ENCODE measurements around the gene GJD4.

GJD4 gene

GRCh38 chr10:35605191-35605590 lies at the start of gene GJD4:
TSS of gene GJD4 (plus strand) at chr10:35605341. CDS start at chr10:35605568, 227 bp downstream.
- DNase-seq = no peak

GRCh38 chr10:35555962-35556930 lies 48.9 kb upstream of the GJD4 start:
- DNase-seq = no peak

GRCh38 chr10:35558276-35558675 lies 46.9 kb upstream of the GJD4 start:
- DNase-seq = no peak

- DNase-seq = no peak
Observed at GRCh38 chr10:35559416-35559815, 45.7 kb upstream of the GJD4 start.

- no peak for DNase-seq
Observed at GRCh38 chr10:35561715-35562114, 43.4 kb upstream of the GJD4 start.

GRCh38 chr10:35562427-35562826 lies 42.7 kb upstream of the GJD4 start:
- DNase-seq = no peak

- DNase-seq = no peak
Observed at GRCh38 chr10:35563261-35563891, 41.8 kb upstream of the GJD4 start.

GRCh38 chr10:35564341-35564968 lies 40.7 kb upstream of the GJD4 start:
- DNase-seq = no peak

- no peak for DNase-seq
Observed at GRCh38 chr10:35565602-35566081, 39.5 kb upstream of the GJD4 start.

- DNase-seq = no peak
Observed at GRCh38 chr10:35567951-35568350, 37.2 kb upstream of the GJD4 start.

GRCh38 chr10:35568483-35569015 lies 36.6 kb upstream of the GJD4 start:
- no peak for DNase-seq

GRCh38 chr10:35569111-35569707 lies 35.9 kb upstream of the GJD4 start:
- DNase-seq = no peak

GRCh38 chr10:35569836-35570235 lies 35.3 kb upstream of the GJD4 start:
- DNase-seq = no peak

- DNase-seq = no peak
Observed at GRCh38 chr10:35570397-35570796, 34.7 kb upstream of the GJD4 start.

GRCh38 chr10:35572583-35572982 lies 32.6 kb upstream of the GJD4 start:
- no peak for DNase-seq

GRCh38 chr10:35573796-35574195 lies 31.3 kb upstream of the GJD4 start:
- DNase-seq = no peak

- DNase-seq = no peak
Observed at GRCh38 chr10:35574924-35575352, 30.2 kb upstream of the GJD4 start.

GRCh38 chr10:35575640-35576039 lies 29.5 kb upstream of the GJD4 start:
- no peak for DNase-seq

GRCh38 chr10:35576730-35577129 lies 28.4 kb upstream of the GJD4 start:
- no peak for DNase-seq

GRCh38 chr10:35577926-35578617 lies 27.1 kb upstream of the GJD4 start:
- DNase-seq = no peak

GRCh38 chr10:35578618-35578956 lies 26.6 kb upstream of the GJD4 start:
- no peak for DNase-seq

GRCh38 chr10:35579116-35579515 lies 26.0 kb upstream of the GJD4 start:
- DNase-seq = no peak
